Kidney (tissue), 14 donors: ENCODE data around the gene NXPH4. TPM values are rescaled to one million over a fixed set of nuclear protein-coding genes. Genes with fewer than 3 reads are reported as not detected.

Experiments
- DNase-seq, 5 donors: peaks; one replicate each; pipeline ENCODE4 v3.0.0-alpha.2; 2013 to 2020
- FAIRE-seq: peaks from 2 replicates; lab custom pipeline; 2012; peaks lifted over from hg19 to GRCh38; lab: Jason Lieb, UNC
- H3K27ac ChIP-seq, 2 donors: one replicate each; pipeline ENCODE4 v1.7.0; 2013; ENCODE audit warnings: low read depth in 2 of 2, low read length in 2 of 2, inconsistent platforms in 1 of 2
- H3K27me3 ChIP-seq: one replicate; pipeline ENCODE4 v1.7.1; 2013; ENCODE audit warnings: low read length, inconsistent platforms; ENCODE audit not compliant: control insufficient read depth, insufficient read depth
- H3K36me3 ChIP-seq, 3 donors: one replicate each; pipeline versions ENCODE4 v1.7.0 to v1.7.1; 2013; ENCODE audit warnings: low read length in 3 of 3, control low read depth in 1 of 3, inconsistent platforms in 1 of 3; ENCODE audit not compliant: insufficient read depth in 3 of 3, control insufficient read depth in 2 of 3
- H3K4me1 ChIP-seq, 3 donors: one replicate each; pipeline versions ENCODE4 v1.7.0 to v1.7.1; 2013; ENCODE audit warnings: low read length in 3 of 3, inconsistent platforms in 1 of 3, low read depth in 1 of 3; ENCODE audit not compliant: control insufficient read depth in 2 of 3, insufficient read depth in 2 of 3
- H3K4me3 ChIP-seq, 3 donors: one replicate each; pipeline versions ENCODE4 v1.7.0 to v1.8.1; 2013; ENCODE audit warnings: low read length in 3 of 3, control low read depth in 1 of 3, inconsistent platforms in 1 of 3
- H3K9ac ChIP-seq, 3 donors: one replicate each; pipeline versions ENCODE4 v1.7.0 to v1.7.1; 2013; ENCODE audit warnings: low read length in 3 of 3, control low read depth in 1 of 3, inconsistent platforms in 1 of 3
- H3K9me3 ChIP-seq, 3 donors: one replicate each; pipeline versions ENCODE4 v1.7.0 to v1.7.1; 2013; ENCODE audit warnings: low read length in 3 of 3, control low read depth in 1 of 3, inconsistent platforms in 1 of 3; ENCODE audit not compliant: control insufficient read depth in 2 of 3, insufficient read depth in 1 of 3
- intact Hi-C: fragments of 100-400 bp; cut with DNase I; formaldehyde crosslinking; loops from one replicate; pipeline ENCODE4 v1.11.1; 2022
- polyA plus RNA-seq: library from polyadenylated mRNA; stranded (reverse); fragments of 350-450 nt; fragmentation: Illumina TruSeq; extraction: RNeasy Lipid Tissue Mini Kit (QIAGEN cat#74804); gene quantifications from one replicate; pipeline ENCODE4 v1.2.3, GENCODE V29; 2014; ENCODE audit warnings: low read depth, low replicate concordance; ENCODE audit not compliant: insufficient read depth
- total RNA-seq: library from RNA; stranded (reverse); fragmentation: NEBNext Ultra II Directional; extraction: Animal tissue kit (Norgen Biotek cat#: 25700); gene quantifications from one replicate; pipeline ENCODE4 v1.2.1, GENCODE V29; 2021
- TF ChIP-seq, protein P1 (sequence below): IDR thresholded peaks from 3 replicates; pipeline ENCODE4 v1.5.1; 2012; ENCODE audit warnings: mild to moderate bottlenecking, moderate library complexity, borderline replicate concordance; ENCODE audit not compliant: insufficient read depth; ENCODE audit errors: extremely low read depth
- donor health status: control.
- donor health status: control.
- donor health status: control.
- donor health status: control.
- donor health status: control.
- donor health status: DM: yes; HTN: yes; CAD: no.
- donor health status: Normal renal cell carcinoma (clear cell type).

NXPH4 gene
- total and polyA plus RNA-seq, 2 donors from 2014 or later: 0.16 to 0.71 TPM

DNA sequence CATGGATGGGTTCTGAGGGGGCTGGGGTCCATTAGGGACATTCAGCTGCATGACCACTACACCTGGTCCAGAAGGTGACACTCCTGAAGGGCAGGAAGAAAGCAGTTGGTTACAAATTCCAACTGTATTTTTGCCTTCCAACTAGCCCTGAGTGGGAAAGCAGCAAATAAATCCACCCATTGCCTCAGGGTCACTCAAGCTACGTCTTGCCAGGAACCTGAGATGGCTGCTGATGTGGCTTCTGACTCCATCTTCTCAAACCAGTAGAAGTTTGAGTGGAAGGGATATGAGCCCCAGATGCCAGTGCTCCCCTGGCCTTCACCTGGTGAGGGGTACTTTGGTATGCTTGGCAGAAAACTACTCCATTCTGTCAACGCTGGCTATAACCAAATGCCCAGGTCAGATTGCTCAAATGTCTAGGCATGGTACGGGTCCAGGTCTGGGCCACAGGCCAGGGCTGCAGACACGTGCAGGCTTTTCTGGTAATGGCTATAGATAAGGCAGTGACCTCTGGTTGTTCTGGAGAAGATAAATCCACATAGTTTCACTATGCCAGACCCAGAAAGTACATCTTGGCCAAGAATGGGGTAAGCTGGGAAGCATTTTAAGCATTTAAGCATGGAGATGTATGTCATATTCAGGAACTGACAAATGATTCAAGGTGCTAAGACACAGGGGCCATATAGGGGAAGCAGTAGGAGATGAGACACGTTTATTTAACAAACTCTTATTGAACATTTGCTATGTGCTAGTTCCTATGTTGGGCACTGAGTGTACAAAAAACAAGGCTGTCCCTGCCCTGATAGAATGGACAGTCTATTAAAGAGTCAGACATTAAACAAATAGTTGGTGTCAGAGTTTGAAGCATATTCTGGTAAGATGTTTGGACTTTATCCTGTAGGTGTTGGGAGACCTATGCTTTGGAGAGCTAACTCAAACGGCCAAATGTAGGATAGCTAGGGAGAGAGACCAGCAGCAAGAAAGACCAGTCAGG is 42.7 kb downstream of the NXPH4 start:
- Histone ChIP-seq H3K9me3 (no peaks in the 10 kb centered on the region), H3K4me1 (no peaks in the 10 kb centered on the region), H3K9ac (no peak overlapping the region), H3K4me3 (no peak overlapping the region), H3K27me3 (no peaks in the 10 kb centered on the region), H3K27ac (no peak overlapping the region), H3K36me3 (peaks cover 6 to 61% (median 32%) of the 10 kb centered on the region in 3 donors)
- intact Hi-C loops: no loop called here
- TF ChIP-seq, protein P1, sequence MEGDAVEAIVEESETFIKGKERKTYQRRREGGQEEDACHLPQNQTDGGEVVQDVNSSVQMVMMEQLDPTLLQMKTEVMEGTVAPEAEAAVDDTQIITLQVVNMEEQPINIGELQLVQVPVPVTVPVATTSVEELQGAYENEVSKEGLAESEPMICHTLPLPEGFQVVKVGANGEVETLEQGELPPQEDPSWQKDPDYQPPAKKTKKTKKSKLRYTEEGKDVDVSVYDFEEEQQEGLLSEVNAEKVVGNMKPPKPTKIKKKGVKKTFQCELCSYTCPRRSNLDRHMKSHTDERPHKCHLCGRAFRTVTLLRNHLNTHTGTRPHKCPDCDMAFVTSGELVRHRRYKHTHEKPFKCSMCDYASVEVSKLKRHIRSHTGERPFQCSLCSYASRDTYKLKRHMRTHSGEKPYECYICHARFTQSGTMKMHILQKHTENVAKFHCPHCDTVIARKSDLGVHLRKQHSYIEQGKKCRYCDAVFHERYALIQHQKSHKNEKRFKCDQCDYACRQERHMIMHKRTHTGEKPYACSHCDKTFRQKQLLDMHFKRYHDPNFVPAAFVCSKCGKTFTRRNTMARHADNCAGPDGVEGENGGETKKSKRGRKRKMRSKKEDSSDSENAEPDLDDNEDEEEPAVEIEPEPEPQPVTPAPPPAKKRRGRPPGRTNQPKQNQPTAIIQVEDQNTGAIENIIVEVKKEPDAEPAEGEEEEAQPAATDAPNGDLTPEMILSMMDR: no peak
- DNase-seq (no peak), FAIRE-seq (no peak)

DNA sequence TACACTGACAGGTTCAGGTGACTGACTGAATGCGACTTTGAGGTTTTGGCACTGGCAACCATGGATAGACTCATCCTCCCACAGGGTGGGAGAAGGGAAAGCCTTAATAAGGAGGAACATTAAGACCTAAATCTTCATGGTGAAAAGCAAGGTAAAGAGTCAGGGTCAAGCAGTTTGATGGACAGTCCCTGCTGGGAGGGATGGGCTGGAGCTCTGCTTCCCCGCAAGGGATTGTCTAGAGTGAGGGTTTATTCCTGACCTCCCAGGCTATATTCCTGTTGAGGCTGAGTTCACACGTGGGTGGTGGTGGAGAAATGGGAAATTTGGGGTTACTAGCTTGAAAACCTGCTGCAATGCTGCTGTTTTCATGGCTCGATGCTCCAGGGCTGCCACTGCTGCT is 43.8 kb downstream of the NXPH4 start:
- TF ChIP-seq, protein P1: no peak
- Histone ChIP-seq H3K9me3 (no peaks in the 10 kb centered on the region), H3K27me3 (no peaks in the 10 kb centered on the region), H3K36me3 (peaks cover 6 to 58% (median 32%) of the 10 kb centered on the region in 3 donors), H3K4me3 (no peak overlapping the region), H3K9ac (no peak overlapping the region), H3K27ac (no peak overlapping the region), H3K4me1 (no peaks in the 10 kb centered on the region)
- FAIRE-seq (no peak), DNase-seq (no peak)
- intact Hi-C loops: loop anchor here (10.0 kb wide), 1 partner anchor 194 kb away; the partner anchor contains the start of genes GLI1 and INHBE

DNA sequence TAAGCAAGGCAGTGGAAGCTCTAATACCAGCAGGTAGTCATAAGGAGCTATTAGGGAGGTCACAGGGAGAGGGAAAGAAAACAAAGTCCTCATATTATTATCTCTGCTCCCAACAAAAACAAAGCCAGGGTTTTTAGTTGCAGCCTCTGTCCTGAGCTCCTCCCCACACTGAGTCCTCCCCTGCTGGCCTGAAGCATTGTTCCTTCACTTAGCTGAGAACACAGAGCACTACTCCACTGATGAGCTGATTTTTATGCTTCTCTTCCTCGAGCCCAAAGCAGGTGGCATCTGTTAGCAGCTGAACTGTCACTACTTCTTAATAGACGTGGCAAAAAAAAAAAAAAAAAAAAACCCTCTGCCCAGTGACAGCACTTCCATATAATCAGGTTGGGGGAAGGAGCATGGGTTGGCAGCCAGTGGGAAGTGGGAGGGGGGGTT is 44.9 kb downstream of the NXPH4 start:
- intact Hi-C loops: loop anchor here (10.0 kb wide), 1 partner anchor 193 kb away; the partner anchor contains the start of genes GLI1 and INHBE
- Histone ChIP-seq H3K36me3 (peaks cover 6 to 49% (median 23%) of the 10 kb centered on the region in 3 donors), H3K27me3 (no peaks in the 10 kb centered on the region), H3K9me3 (no peaks in the 10 kb centered on the region), H3K9ac (no peak overlapping the region), H3K4me1 (no peaks in the 10 kb centered on the region), H3K4me3 (no peak overlapping the region), H3K27ac (no peak overlapping the region)
- DNase-seq (peak in 2 of 5 donors; percentile 43 to 52), FAIRE-seq (no peak)
- TF ChIP-seq, protein P1: no peak
